Natural killer cell (primary cell): ENCODE results near the gene PGM3. TPM values are rescaled to one million over a fixed set of nuclear protein-coding genes. Genes with fewer than 3 reads are reported as not detected.

Experiments used
- ATAC-seq, 3 donors: fragments of 150-1000 bp in 2 of 3; fragments of 200-7000 bp in 1 of 3; cut with Tn5 transposase; 1 replicate in 1 of 3; 2 replicates in 2 of 3; pipeline ENCODE4 v1.10.0; 2021; ENCODE audit warnings: mild to moderate bottlenecking in 2 of 3, moderate library complexity in 2 of 3
- DNase-seq, 2 donors: peaks; one replicate each; pipeline versions ENCODE4 v3.0.0 to v3.0.0-alpha.2; 2013 to 2021; ENCODE audit warnings: mixed read lengths in 1 of 2
- H3K27ac ChIP-seq: one replicate; pipeline ENCODE4 v1.5.1; 2013; ENCODE audit warnings: mild to moderate bottlenecking, low read length
- H3K27me3 ChIP-seq: one replicate; pipeline ENCODE4 v1.6.1; 2013; ENCODE audit warnings: low read length; ENCODE audit not compliant: control insufficient read depth, insufficient read depth
- H3K36me3 ChIP-seq: one replicate; pipeline ENCODE4 v1.6.1; 2013; ENCODE audit warnings: low read length; ENCODE audit not compliant: control insufficient read depth, insufficient read depth
- H3K4me1 ChIP-seq: one replicate; pipeline ENCODE4 v1.6.1; 2013; ENCODE audit warnings: low read length; ENCODE audit not compliant: control insufficient read depth, insufficient read depth
- H3K4me3 ChIP-seq: one replicate; pipeline ENCODE4 v1.5.1; 2013; ENCODE audit warnings: low read length
- H3K9me3 ChIP-seq: one replicate; pipeline ENCODE4 v1.6.1; 2013; ENCODE audit warnings: low read length; ENCODE audit not compliant: control insufficient read depth, insufficient read depth
- H3K27ac Mint-ChIP-seq, 2 donors: one replicate each; pipeline ENCODE4 v1.8.0; 2022; ENCODE audit warnings: mild to moderate bottlenecking in 2 of 2, mixed read lengths in 2 of 2, moderate library complexity in 1 of 2
- H3K27me3 Mint-ChIP-seq, 2 donors: one replicate each; pipeline ENCODE4 v1.8.0; 2022; ENCODE audit warnings: low read depth in 2 of 2, mixed read lengths in 2 of 2
- H3K36me3 Mint-ChIP-seq: one replicate; pipeline ENCODE4 v1.8.0; 2022; ENCODE audit warnings: mixed read lengths
- H3K4me1 Mint-ChIP-seq, 2 donors: one replicate each; pipeline ENCODE4 v1.8.0; 2022; ENCODE audit warnings: mixed read lengths in 2 of 2
- H3K4me3 Mint-ChIP-seq: one replicate; pipeline ENCODE4 v1.8.0; 2022; ENCODE audit warnings: mild to moderate bottlenecking, moderate library complexity, mixed read lengths
- H3K9me3 Mint-ChIP-seq, 2 donors: one replicate each; pipeline ENCODE4 v1.8.0; 2022; ENCODE audit warnings: mixed read lengths in 2 of 2
- CTCF ChIP-seq: fragments of 200-600 bp; IDR thresholded peaks from one replicate; pipeline ENCODE4 v1.8.0; 2022; ENCODE audit warnings: antibody characterized with exemption
- WGBS: methylation state at CpG from one replicate; pipeline ENCODE4 v1.1.7; 2013; ENCODE audit warnings: missing lambda C conversion rate; ENCODE audit not compliant: insufficient coverage; 5-methylcytosine and 5-hydroxymethylcytosine counted together
- intact Hi-C: fragments of 100-400 bp; cut with micrococcal nuclease; formaldehyde crosslinking; loops from one replicate; pipeline ENCODE4 v1.14.2; 2022
- total RNA-seq, 4 donors: library from RNA; stranded (reverse); fragments of 120-200 nt in 1 of 4; gene quantifications; one replicate each; pipeline versions ENCODE4 v1.2.3 to v1.2.4, GENCODE V29; 2013 to 2022

PGM3 gene
- total RNA-seq, 3 donors from 2014 or later (not counting 1 experiment from before 2014, with no cell fraction given), result 16.6 to 26.4 (median 17.2) TPM

GRCh38 chr6:83138118-83138722 lies 54.8 kb downstream of the PGM3 start:
- Histone ChIP-seq H3K36me3 (peaks cover 58% of the 10 kb centered on the region), H3K4me1 (no peaks in the 10 kb centered on the region), H3K4me3 (no peak overlapping the region), H3K9me3 (no peaks in the 10 kb centered on the region), H3K27ac (no peak overlapping the region), H3K27me3 (no peaks in the 10 kb centered on the region)
- Mint-ChIP-seq H3K27me3 (no peaks in the 10 kb centered on the region), H3K36me3 (peaks cover 20% of the 10 kb centered on the region), H3K9me3 (no peaks in the 10 kb centered on the region), H3K4me1 (no peaks in the 10 kb centered on the region), H3K27ac (no peak overlapping the region), H3K4me3 (no peak overlapping the region)
- WGBS, result 100% methylated on average over 5 of the region's 5 CpGs
- no peak for TF ChIP-seq CTCF
- ATAC-seq (no peak), DNase-seq (no peak)
- intact Hi-C loops, result no loop called here

DNA sequence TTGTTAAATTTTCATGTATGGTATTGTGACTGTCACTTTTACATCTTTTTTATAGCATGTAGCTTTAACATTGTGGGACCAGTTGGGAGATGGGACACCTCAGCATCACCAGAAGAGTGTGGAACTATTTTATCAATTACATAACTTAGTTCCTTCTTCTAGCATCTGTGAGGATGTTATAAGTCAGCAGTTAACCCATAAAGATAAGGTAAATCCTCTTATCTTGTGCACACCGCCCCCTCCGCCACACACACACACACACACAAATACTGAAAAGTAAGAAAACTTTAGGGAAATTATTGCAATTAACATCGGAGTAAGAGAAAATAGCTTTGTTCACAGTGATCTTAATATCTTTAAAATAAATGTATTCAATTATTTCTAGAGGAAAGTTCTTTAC lies 60.9 kb downstream of the PGM3 start:
- Histone ChIP-seq H3K4me1 (no peaks in the 10 kb centered on the region), H3K4me3 (no peak overlapping the region), H3K9me3 (no peaks in the 10 kb centered on the region), H3K36me3 (peaks cover 65% of the 10 kb centered on the region), H3K27ac (no peak overlapping the region), H3K27me3 (no peaks in the 10 kb centered on the region)
- Mint-ChIP-seq H3K36me3 (peaks cover 28% of the 10 kb centered on the region), H3K27me3 (no peaks in the 10 kb centered on the region), H3K27ac (no peak overlapping the region), H3K4me3 (no peak overlapping the region), H3K9me3 (no peaks in the 10 kb centered on the region), H3K4me1 (no peaks in the 10 kb centered on the region)
- no CpG with 5 or more reads among the region's 3 CpGs for WGBS
- TF ChIP-seq CTCF, result no peak
- intact Hi-C loops, result no loop called here
- no peak for DNase-seq
- ATAC-seq, result no peak

- no peaks in the 10 kb centered on the region for H3K4me1 Mint-ChIP-seq
- Histone ChIP-seq H3K4me3 (no peak overlapping the region), H3K4me1 (no peaks in the 10 kb centered on the region), H3K27me3 (no peaks in the 10 kb centered on the region), H3K9me3 (no peaks in the 10 kb centered on the region), H3K27ac (no peak overlapping the region), H3K36me3 (peaks cover 74% of the 10 kb centered on the region)
- no peak for ATAC-seq
- DNase-seq, result no peak
- intact Hi-C loops, result no loop called here
- no peaks in the 10 kb centered on the region for H3K9me3 Mint-ChIP-seq
- H3K27me3 Mint-ChIP-seq, result no peaks in the 10 kb centered on the region
- TF ChIP-seq CTCF, result no peak
- 91% methylated on average over 2 of the region's 2 CpGs for WGBS
- peaks cover 40% of the 10 kb centered on the region for H3K36me3 Mint-ChIP-seq
- no peak overlapping the region for H3K4me3 Mint-ChIP-seq
- H3K27ac Mint-ChIP-seq, result no peak overlapping the region
Observed at GRCh38 chr6:83127976-83128375, 65.1 kb downstream of the PGM3 start.

- DNase-seq (no peak), ATAC-seq (no peak)
- 95% methylated on average over 5 of the region's 5 CpGs for WGBS
- Mint-ChIP-seq H3K27me3 (no peaks in the 10 kb centered on the region), H3K27ac (no peak overlapping the region), H3K9me3 (no peaks in the 10 kb centered on the region), H3K4me3 (no peak overlapping the region), H3K36me3 (peaks cover 40% of the 10 kb centered on the region), H3K4me1 (no peaks in the 10 kb centered on the region)
- Histone ChIP-seq H3K9me3 (no peaks in the 10 kb centered on the region), H3K4me3 (no peak overlapping the region), H3K36me3 (peaks cover 78% of the 10 kb centered on the region), H3K27ac (no peak overlapping the region), H3K27me3 (no peaks in the 10 kb centered on the region), H3K4me1 (no peaks in the 10 kb centered on the region)
- intact Hi-C loops, result no loop called here
- TF ChIP-seq CTCF, result no peak
Observed at GRCh38 chr6:83127258-83127657, 65.8 kb downstream of the PGM3 start.
